BJ (cell line): ENCODE data around the gene GRHL3. TPM values are rescaled to one million over a fixed set of nuclear protein-coding genes. Genes with fewer than 3 reads are reported as not detected.

ENCODE experiments used
- CTCF ChIA-PET: fragments of 350-600 bp; formaldehyde crosslinking; extraction: SDS; loops from one replicate; lab custom pipeline; 2021; ENCODE audit warnings: antibody characterized with exemption, inconsistent platforms; lab: Yijun Ruan, JAX
- POLR2A ChIA-PET: fragments of 300-600 bp; sonication (Branson Sonifier 250); formaldehyde crosslinking; extraction: SDS; loops from one replicate; lab custom pipeline; 2021; ENCODE audit warnings: antibody characterized with exemption; lab: Charles Lee
- DNase-seq: peaks from one replicate; pipeline ENCODE4 v3.0.0-alpha.2; 2011; ENCODE audit warnings: low read depth
- H3K27me3 ChIP-seq: 2 replicates; pipeline ENCODE4 v1.6.0; 2011; ENCODE audit warnings: low read length; ENCODE audit not compliant: control insufficient read depth, insufficient read depth
- H3K36me3 ChIP-seq: 2 replicates; pipeline ENCODE4 v1.5.1; 2011; ENCODE audit warnings: low read length; ENCODE audit not compliant: control insufficient read depth, insufficient read depth
- H3K4me3 ChIP-seq: 2 replicates; pipeline ENCODE4 v1.5.1; 2011; ENCODE audit warnings: low read depth, mild to moderate bottlenecking, control low read depth, low read length
- CTCF ChIP-seq: IDR thresholded peaks from 2 replicates; pipeline ENCODE4 v1.5.1; 2011; ENCODE audit warnings: low read depth, mild to moderate bottlenecking, control low read depth, inconsistent platforms, low read length, moderate library complexity; ENCODE audit not compliant: insufficient read depth
- polyA plus RNA-seq: library from polyadenylated mRNA; depleted of rRNA; stranded (reverse); fragments of >200 nt; gene quantifications from 2 replicates; pipeline ENCODE4 v1.2.3, GENCODE V29; 2011

GRHL3 gene
- polyA plus RNA-seq, 1 experiment = not detected

GRCh38 chr1:24325587-24326449 is 6.7 kb downstream of the GRHL3 start:
- no peak overlapping the region for H3K4me3 ChIP-seq
- no peaks in the 10 kb centered on the region for H3K36me3 ChIP-seq
- no peak for DNase-seq
- ChIA-PET POLR2A (no interaction called here), CTCF (interaction anchor here (1.1 to 2.8 kb wide), 3 partner anchors 13 to 124 kb away, joined by 5 to 8 read pairs (median 5); no protein-coding TSS in a partner anchor)
- peaks cover 45% of the 10 kb centered on the region for H3K27me3 ChIP-seq
- TF ChIP-seq CTCF = no peak

DNA sequence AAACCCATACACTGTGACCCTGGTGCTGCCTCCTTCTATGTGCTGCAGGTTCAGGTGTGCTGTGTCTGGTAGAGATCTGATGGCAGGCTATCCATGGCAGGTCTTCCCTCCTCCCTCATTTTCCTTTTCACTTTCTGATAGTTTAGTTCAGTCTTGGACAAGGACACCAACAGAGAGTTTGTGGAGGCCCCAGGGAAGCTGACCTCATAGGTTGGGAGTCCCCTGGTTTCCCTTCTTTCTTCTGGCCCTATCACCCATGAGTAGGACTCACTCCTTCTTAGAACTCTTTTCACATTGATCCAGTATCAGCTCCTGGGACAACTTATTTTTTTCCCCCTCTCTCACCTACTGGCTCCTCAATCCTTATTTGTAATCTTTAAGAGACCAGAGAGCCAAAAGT is 8.3 kb downstream of the GRHL3 start:
- no peaks in the 10 kb centered on the region for H3K36me3 ChIP-seq
- DNase-seq = no peak
- no peak for TF ChIP-seq CTCF
- peaks cover 39% of the 10 kb centered on the region for H3K27me3 ChIP-seq
- no peak overlapping the region for H3K4me3 ChIP-seq
- POLR2A ChIA-PET = no interaction called here
- CTCF ChIA-PET = interaction anchor here (1.0 kb wide), 1 partner anchor 11 kb away, joined by 3 read pairs; no protein-coding TSS in a partner anchor

GRCh38 chr1:24327891-24328290 is 8.7 kb downstream of the GRHL3 start:
- ChIA-PET CTCF (interaction anchor here (1.0 kb wide), 1 partner anchor 11 kb away, joined by 3 read pairs; no protein-coding TSS in a partner anchor), POLR2A (no interaction called here)
- peaks cover 36% of the 10 kb centered on the region for H3K27me3 ChIP-seq
- no peaks in the 10 kb centered on the region for H3K36me3 ChIP-seq
- TF ChIP-seq CTCF = no peak
- H3K4me3 ChIP-seq = no peak overlapping the region
- DNase-seq = no peak

DNA sequence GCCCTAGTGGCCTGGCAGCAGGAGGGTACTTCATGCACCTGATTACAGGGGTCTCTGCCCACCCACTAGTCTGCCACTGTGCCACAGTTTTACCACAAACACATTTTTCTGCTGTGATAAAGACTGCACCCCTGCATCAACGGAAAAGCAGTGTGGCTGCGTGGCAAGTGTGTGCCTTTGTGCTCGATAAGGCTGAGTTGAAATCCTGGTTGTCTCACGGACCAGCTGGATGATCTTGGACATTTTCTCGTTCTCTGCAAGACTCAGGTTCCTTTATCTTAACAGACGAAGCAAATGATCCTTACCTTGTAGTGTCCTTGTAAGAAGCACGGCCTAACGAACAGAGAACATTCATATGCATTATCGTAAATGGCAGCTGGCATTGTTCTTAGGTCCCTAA is 10.2 kb downstream of the GRHL3 start:
- ChIA-PET CTCF (no interaction called here), POLR2A (no interaction called here)
- no peak for TF ChIP-seq CTCF
- Histone ChIP-seq H3K27me3 (peaks cover 34% of the 10 kb centered on the region), H3K4me3 (no peak overlapping the region), H3K36me3 (no peaks in the 10 kb centered on the region)
- no peak for DNase-seq

DNA sequence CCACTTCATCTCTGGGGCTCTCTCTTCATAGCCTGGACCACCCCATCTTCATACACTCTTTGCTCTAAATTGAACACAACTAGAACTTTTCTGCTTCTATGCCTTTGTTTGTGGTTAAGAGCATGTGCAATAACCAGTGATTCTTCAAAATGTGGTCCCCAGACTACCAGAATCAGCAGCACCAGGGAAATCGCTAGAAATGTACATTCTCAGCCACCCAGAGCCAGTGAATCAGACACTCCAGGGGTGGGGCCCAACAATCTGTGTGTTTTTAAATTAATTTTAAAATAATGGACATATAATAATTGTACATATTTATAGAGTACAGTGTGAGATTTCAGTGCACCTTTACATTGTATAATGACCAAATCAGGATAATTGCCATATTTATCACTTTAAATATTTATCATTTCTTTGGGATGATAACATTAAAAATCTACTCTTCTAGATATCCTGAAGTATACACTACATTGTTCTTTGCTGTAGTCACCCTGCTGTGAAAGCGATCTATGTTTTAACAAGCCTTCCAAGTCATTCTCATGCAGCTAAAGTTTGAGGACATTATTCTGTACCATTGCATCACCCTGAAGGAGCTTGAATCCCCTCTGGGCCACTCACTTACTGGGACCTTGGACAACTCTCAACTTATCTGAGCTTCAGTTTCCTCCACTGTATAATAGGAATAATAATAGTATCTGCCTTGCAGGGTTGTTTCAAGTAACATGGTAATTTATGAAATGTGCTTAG is 10.8 kb downstream of the GRHL3 start:
- DNase-seq = no peak
- H3K36me3 ChIP-seq = no peaks in the 10 kb centered on the region
- no peak overlapping the region for H3K4me3 ChIP-seq
- H3K27me3 ChIP-seq = peaks cover 31% of the 10 kb centered on the region
- ChIA-PET POLR2A (no interaction called here), CTCF (interaction anchor here (1.0 kb wide), 2 partner anchors 18 to 54 kb away, joined by 4 to 5 read pairs; no protein-coding TSS in a partner anchor)
- TF ChIP-seq CTCF = no peak
